K562 (cell line): Measurements from ENCODE around the gene STS. TPM values are rescaled to one million over a fixed set of nuclear protein-coding genes. Genes with fewer than 3 reads are reported as not detected.

Experiments
- ATAC-seq: fragments of 200-7000 bp; cut with Tn5 transposase; 3 replicates; pipeline ENCODE4 v1.9.1; 2020; ENCODE audit warnings: moderate library complexity
- BruUV-seq: library from RNA; stranded (reverse); fragments of 400-500 nt; replicated peaks from 2 replicates; lab custom pipeline; 2021; lab: Mats Ljungman, UMichigan
- CTCF ChIA-PET: fragments of 300-600 bp; formaldehyde crosslinking; extraction: SDS; loops from one replicate; lab custom pipeline; 2021; ENCODE audit warnings: low intra/inter-chr PET ratio; lab: Yijun Ruan, JAX
- POLR2A ChIA-PET: fragments of 300-600, 350-650 bp; sonication (Branson Sonifier 250); formaldehyde crosslinking; extraction: SDS; loops from one replicate; lab custom pipeline; 2021; ENCODE audit warnings: antibody characterized with exemption, inconsistent platforms; lab: Yijun Ruan, JAX
- DNase-seq, 4 experiments: peaks; one replicate each; pipeline versions ENCODE4 v3.0.0 to v3.0.0-alpha.2; 2011 to 2018; ENCODE audit warnings: low spot score in 3 of 4, mixed read lengths in 3 of 4; ENCODE audit errors: extremely low read depth in 1 of 4
- FAIRE-seq: peaks from 2 replicates; lab custom pipeline; 2011; peaks lifted over from hg19 to GRCh38; lab: Jason Lieb, UNC
- H2AFZ ChIP-seq: 2 replicates; pipeline ENCODE4 v1.6.0; 2011; ENCODE audit warnings: low read depth, low read length, control low read depth, inconsistent platforms
- H3K27ac ChIP-seq: fragments of 200-600 bp; 3 replicates; pipeline ENCODE4 v1.8.0; 2011; ENCODE audit warnings: low read depth, mild to moderate bottlenecking, control low read depth, inconsistent platforms, low read length, moderate library complexity, mixed read lengths; ENCODE audit errors: extremely low read depth
- H3K27me3 ChIP-seq, 2 experiments: fragments of 300-600 bp in 1 of 2; 2 replicates in 1 of 2; 3 replicates in 1 of 2; pipeline versions ENCODE4 v1.6.0 to v1.8.0; 2011; ENCODE audit warnings: inconsistent platforms in 2 of 2, low read length in 2 of 2, mild to moderate bottlenecking in 1 of 2, mixed read lengths in 1 of 2, moderate library complexity in 1 of 2; ENCODE audit not compliant: control insufficient read depth in 2 of 2, insufficient read depth in 2 of 2
- H3K36me3 ChIP-seq: fragments of 300-600 bp; 3 replicates; pipeline ENCODE4 v1.8.0; 2011; ENCODE audit warnings: mild to moderate bottlenecking, low read length, inconsistent platforms; ENCODE audit not compliant: control insufficient read depth, insufficient read depth
- H3K4me1 ChIP-seq, 2 experiments: fragments of 200-600 bp in 1 of 2; replicated peaks in 1 of 2; 2 replicates in 1 of 2; 3 replicates in 1 of 2; pipeline versions ENCODE4 v1.5.1 to v1.8.0; 2011; ENCODE audit warnings: inconsistent platforms in 2 of 2, low read length in 2 of 2, mild to moderate bottlenecking in 1 of 2, mixed read lengths in 1 of 2, moderate library complexity in 1 of 2; ENCODE audit not compliant: control insufficient read depth in 2 of 2, insufficient read depth in 2 of 2
- H3K4me2 ChIP-seq: 2 replicates; pipeline ENCODE4 v1.6.1; 2011; ENCODE audit warnings: low read length, control low read depth, inconsistent platforms, mixed read lengths; ENCODE audit not compliant: insufficient read depth
- H3K4me3 ChIP-seq: fragments of 200-600 bp; sonication (generic), shearing (Covaris generic); 2 replicates; pipeline ENCODE4 v1.5.1; 2016; ENCODE audit warnings: control low read depth, inconsistent platforms
- H3K79me2 ChIP-seq: fragments of 200-600 bp; 3 replicates; pipeline ENCODE4 v1.8.0; 2011; ENCODE audit warnings: low read length, inconsistent platforms; ENCODE audit not compliant: control insufficient read depth, insufficient read depth
- H3K9ac ChIP-seq, 2 experiments: 2 replicates each; pipeline versions ENCODE4 v1.6.0 to v1.6.1; 2011; ENCODE audit warnings: low read depth in 2 of 2, low read length in 2 of 2, control low read depth in 1 of 2, inconsistent platforms in 1 of 2, mild to moderate bottlenecking in 1 of 2, mixed read lengths in 1 of 2; ENCODE audit not compliant: insufficient read depth in 1 of 2
- H3K9me1 ChIP-seq: one replicate; pipeline ENCODE4 v1.6.0; 2011; ENCODE audit warnings: inconsistent platforms, mild to moderate bottlenecking, low read length, moderate library complexity; ENCODE audit not compliant: control insufficient read depth, insufficient read depth
- H3K9me3 ChIP-seq: replicated peaks from 2 replicates; pipeline ENCODE4 v1.5.1; 2011; ENCODE audit warnings: low read depth, low read length, inconsistent platforms; ENCODE audit not compliant: control insufficient read depth, insufficient read depth
- H4K20me1 ChIP-seq: replicated peaks from 2 replicates; pipeline ENCODE4 v1.6.1; 2011; ENCODE audit warnings: low read length, inconsistent platforms, mixed read lengths; ENCODE audit not compliant: control insufficient read depth, insufficient read depth
- BACH1 ChIP-seq: fragments of 200-800 bp; sonication (Bioruptor generic); IDR thresholded peaks from 2 replicates; pipeline ENCODE4 v1.6.1; 2016; ENCODE audit warnings: missing genetic modification characterization, missing compliant biosample characterization
- BDP1 ChIP-seq: IDR thresholded peaks from 3 replicates; pipeline ENCODE4 v1.6.1; 2011; ENCODE audit not compliant: insufficient read length, insufficient read depth
- CREB5 ChIP-seq: fragments of 250-450 bp; sonication (Bioruptor Pico); IDR thresholded peaks from 2 replicates; pipeline ENCODE4 v1.5.0; 2020; ENCODE audit warnings: mild to moderate bottlenecking
- ELK1 ChIP-seq: sonication (generic); formaldehyde crosslinking; IDR thresholded peaks from 2 replicates; pipeline ENCODE4 v1.8.1; 2022; ENCODE audit warnings: missing genetic modification reagents
- RBFOX2 ChIP-seq: fragments of 200-400 bp; formaldehyde crosslinking; IDR thresholded peaks from 2 replicates; pipeline ENCODE4 v1.6.1; 2017; ENCODE audit warnings: low read depth, mild to moderate bottlenecking, low read length, moderate library complexity
- SMARCB1 ChIP-seq: IDR thresholded peaks from 2 replicates; pipeline ENCODE4 v1.6.1; 2011; ENCODE audit warnings: improper control_type of control experiment, low read depth; ENCODE audit not compliant: insufficient read length
- ZBED1 ChIP-seq: IDR thresholded peaks from 2 replicates; pipeline ENCODE4 v1.6.1; 2014
- ZC3H4 ChIP-seq: sonication (generic); formaldehyde crosslinking; IDR thresholded peaks from 2 replicates; pipeline ENCODE4 v1.9.0; 2021; ENCODE audit warnings: missing genetic modification reagents, borderline replicate concordance
- ZKSCAN8 ChIP-seq: fragments of 200-800 bp; sonication (Bioruptor generic); IDR thresholded peaks from 2 replicates; pipeline ENCODE4 v1.6.1; 2016; ENCODE audit warnings: missing genetic modification characterization, missing compliant biosample characterization
- ZNF197 ChIP-seq: fragments of 200-800 bp; sonication (Bioruptor generic); IDR thresholded peaks from 2 replicates; pipeline ENCODE4 v1.6.1; 2016; ENCODE audit warnings: low read depth, missing genetic modification characterization, missing compliant biosample characterization
- ZNF511 ChIP-seq: sonication (generic); formaldehyde crosslinking; IDR thresholded peaks from 2 replicates; pipeline ENCODE4 v1.8.0; 2022; ENCODE audit warnings: mild to moderate bottlenecking, missing genetic modification reagents
- WGBS: fragments of 100-300 bp; shearing (Covaris generic); methylation state at CpG from one replicate; pipeline ENCODE4 v1.1.6; 2016; ENCODE audit warnings: low coverage, mixed read lengths; ENCODE audit not compliant: insufficient coverage; ENCODE audit errors: missing lambda C conversion rate; 5-methylcytosine and 5-hydroxymethylcytosine counted together
- in situ Hi-C: fragments of 300-500 bp; cut with MboI; formaldehyde crosslinking; loops from 4 replicates; pipeline ENCODE4 v1.15.0; 2018; ENCODE audit warnings: inconsistent platforms, mixed read lengths
- intact Hi-C: fragments of 100-400 bp; cut with micrococcal nuclease; formaldehyde crosslinking; loops from 2 replicates; pipeline ENCODE4 v1.14.2; 2022
- polyA plus RNA-seq, 8 experiments: library from polyadenylated mRNA; depleted of rRNA in 4 of 8; stranded (reverse) in 5 of 8; unstranded in 3 of 8; fragments of >200 nt; fragmentation: Nextera tagmentation in 2 of 8; fragmentation: Illumina TruSeq in 1 of 8; extraction: Ambion mirVana in 2 of 8; extraction: Trizol in 1 of 8; gene quantifications; 2 replicates each; pipeline versions ENCODE4 v1.2.1 to v1.2.3, GENCODE V29; 2011 to 2014; ENCODE audit warnings: inconsistent platforms in 1 of 8, missing spikeins in 1 of 8
- total RNA-seq, 7 experiments: library from RNA; depleted of rRNA in 6 of 7; stranded (reverse); fragments of >200 nt in 6 of 7; fragmentation: Illumina TruSeq in 2 of 7; extraction: Trizol in 2 of 7; gene quantifications; 2 replicates each; pipeline versions ENCODE4 v1.2.1 to v1.2.3, GENCODE V29; 2011 to 2021; ENCODE audit warnings: low replicate concordance in 1 of 7
- TF ChIP-seq, protein P1 (sequence below): fragments of 250-450 bp; sonication (Bioruptor Pico); IDR thresholded peaks from 2 replicates; pipeline ENCODE4 v1.8.0; 2022; ENCODE audit warnings: moderate library complexity, mild to moderate bottlenecking, inconsistent platforms
- TF ChIP-seq, protein P2 (sequence below): fragments of 250-450 bp; sonication (Bioruptor Pico); IDR thresholded peaks from 2 replicates; pipeline ENCODE4 v1.8.0; 2021; ENCODE audit warnings: moderate library complexity, mild to moderate bottlenecking, inconsistent platforms
- TF ChIP-seq, protein P3 (sequence below): fragments of 450-650 bp; IDR thresholded peaks from 2 replicates; pipeline ENCODE4 v1.6.1; 2018; ENCODE audit not compliant: partially characterized antibody

STS gene
- total and polyA plus RNA-seq, 9 of the 15 experiments (the other 6 are each of a cell fraction or from before 2014, with no cell fraction given): 0.14 to 1.3 (median 0.63) TPM

DNA sequence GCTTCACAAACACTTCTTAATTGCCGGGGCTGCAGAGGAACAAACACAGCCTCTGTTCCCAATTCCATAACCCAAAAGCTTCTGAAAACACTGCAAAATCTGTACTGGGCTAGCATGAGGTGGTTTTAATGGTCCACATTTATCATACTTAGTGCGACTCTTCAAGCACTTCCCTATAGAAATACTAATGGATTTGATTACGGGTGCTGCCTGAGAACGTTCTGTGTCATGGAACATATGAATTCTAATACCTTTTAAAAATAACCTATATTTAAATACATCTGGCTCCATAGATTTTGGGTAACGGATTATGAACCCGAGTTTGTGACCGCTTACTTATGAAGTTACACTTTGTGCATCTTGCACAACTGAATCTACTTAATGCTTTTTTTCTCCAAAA lies 35.4 kb upstream of the STS start:
- Histone ChIP-seq H2AFZ (no peak overlapping the region), H3K4me3 (no peak overlapping the region), H3K9me3 (no peaks in the 10 kb centered on the region), H3K9me1 (no peaks in the 10 kb centered on the region), H3K79me2 (no peaks in the 10 kb centered on the region; the same call in 2 of the 3 replicates), H3K27ac (no peak overlapping the region), H3K4me1 (no peaks in the 10 kb centered on the region; a peak in 3 of 5 replicates), H4K20me1 (no peaks in the 10 kb centered on the region), H3K36me3 (0 out of 3 replicates have a peak, but pooled peaks cover 5% of the 10 kb centered on the region), H3K9ac (no peak overlapping the region), H3K4me2 (no peak overlapping the region), H3K27me3 (no peaks in the 10 kb centered on the region)
- 88% methylated on average over 5 of the region's 7 CpGs for WGBS
- DNase-seq (no peak), FAIRE-seq (no peak), ATAC-seq (no peak)
- BruUV-seq: no TSS peak
- POLR2A ChIA-PET: no interaction called here
- intact Hi-C loops (no loop called here), in situ Hi-C loops (no loop called here)
- CTCF ChIA-PET: no interaction called here
- TF ChIP-seq, protein P1, sequence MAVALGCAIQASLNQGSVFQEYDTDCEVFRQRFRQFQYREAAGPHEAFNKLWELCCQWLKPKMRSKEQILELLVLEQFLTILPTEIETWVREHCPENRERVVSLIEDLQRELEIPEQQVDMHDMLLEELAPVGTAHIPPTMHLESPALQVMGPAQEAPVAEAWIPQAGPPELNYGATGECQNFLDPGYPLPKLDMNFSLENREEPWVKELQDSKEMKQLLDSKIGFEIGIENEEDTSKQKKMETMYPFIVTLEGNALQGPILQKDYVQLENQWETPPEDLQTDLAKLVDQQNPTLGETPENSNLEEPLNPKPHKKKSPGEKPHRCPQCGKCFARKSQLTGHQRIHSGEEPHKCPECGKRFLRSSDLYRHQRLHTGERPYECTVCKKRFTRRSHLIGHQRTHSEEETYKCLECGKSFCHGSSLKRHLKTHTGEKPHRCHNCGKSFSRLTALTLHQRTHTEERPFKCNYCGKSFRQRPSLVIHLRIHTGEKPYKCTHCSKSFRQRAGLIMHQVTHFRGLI (CRISPR knock-in tag): no peak
- TF ChIP-seq ZC3H4 (CRISPR knock-in tag) (no peak), ELK1 (CRISPR knock-in tag) (no peak), ZBED1 (no peak), ZKSCAN8 (CRISPR knock-in tag) (no peak), ZNF197 (no peak), RBFOX2 (no peak), ZNF511 (CRISPR knock-in tag) (no peak), BDP1 (no peak), CREB5 (CRISPR knock-in tag) (no peak), BACH1 (tag) (no peak), SMARCB1 (no peak)
- TF ChIP-seq, protein P2, sequence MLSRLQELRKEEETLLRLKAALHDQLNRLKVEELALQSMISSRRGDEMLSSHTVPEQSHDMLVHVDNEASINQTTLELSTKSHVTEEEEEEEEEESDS (CRISPR knock-in tag): no peak
- TF ChIP-seq, protein P3, sequence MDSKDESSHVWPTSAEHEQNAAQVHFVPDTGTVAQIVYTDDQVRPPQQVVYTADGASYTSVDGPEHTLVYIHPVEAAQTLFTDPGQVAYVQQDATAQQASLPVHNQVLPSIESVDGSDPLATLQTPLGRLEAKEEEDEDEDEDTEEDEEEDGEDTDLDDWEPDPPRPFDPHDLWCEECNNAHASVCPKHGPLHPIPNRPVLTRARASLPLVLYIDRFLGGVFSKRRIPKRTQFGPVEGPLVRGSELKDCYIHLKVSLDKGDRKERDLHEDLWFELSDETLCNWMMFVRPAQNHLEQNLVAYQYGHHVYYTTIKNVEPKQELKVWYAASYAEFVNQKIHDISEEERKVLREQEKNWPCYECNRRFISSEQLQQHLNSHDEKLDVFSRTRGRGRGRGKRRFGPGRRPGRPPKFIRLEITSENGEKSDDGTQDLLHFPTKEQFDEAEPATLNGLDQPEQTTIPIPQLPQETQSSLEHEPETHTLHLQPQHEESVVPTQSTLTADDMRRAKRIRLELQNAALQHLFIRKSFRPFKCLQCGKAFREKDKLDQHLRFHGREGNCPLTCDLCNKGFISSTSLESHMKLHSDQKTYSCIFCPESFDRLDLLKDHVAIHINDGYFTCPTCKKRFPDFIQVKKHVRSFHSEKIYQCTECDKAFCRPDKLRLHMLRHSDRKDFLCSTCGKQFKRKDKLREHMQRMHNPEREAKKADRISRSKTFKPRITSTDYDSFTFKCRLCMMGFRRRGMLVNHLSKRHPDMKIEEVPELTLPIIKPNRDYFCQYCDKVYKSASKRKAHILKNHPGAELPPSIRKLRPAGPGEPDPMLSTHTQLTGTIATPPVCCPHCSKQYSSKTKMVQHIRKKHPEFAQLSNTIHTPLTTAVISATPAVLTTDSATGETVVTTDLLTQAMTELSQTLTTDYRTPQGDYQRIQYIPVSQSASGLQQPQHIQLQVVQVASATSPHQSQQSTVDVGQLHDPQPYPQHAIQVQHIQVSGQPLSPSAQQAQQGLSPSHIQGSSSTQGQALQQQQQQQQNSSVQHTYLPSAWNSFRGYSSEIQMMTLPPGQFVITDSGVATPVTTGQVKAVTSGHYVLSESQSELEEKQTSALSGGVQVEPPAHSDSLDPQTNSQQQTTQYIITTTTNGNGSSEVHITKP: no peak
